WTC11 (cell line): Measurements from ENCODE around the gene MTREX. TPM values are rescaled to one million over a fixed set of nuclear protein-coding genes. Genes with fewer than 3 reads are reported as not detected.

Experiments
- ATAC-seq: fragments of 200-7000 bp; cut with Tn5 transposase; 2 replicates; pipeline ENCODE4 v1.10.0; 2021; ENCODE audit warnings: mild to moderate bottlenecking, moderate library complexity
- CTCF ChIA-PET: fragments of 300-600 bp; sonication (Branson Sonifier 250); formaldehyde crosslinking; loops from one replicate; lab custom pipeline; 2021; ENCODE audit warnings: antibody characterized with exemption; lab: Charles Lee
- POLR2A ChIA-PET: fragments of 350-600 bp; sonication (Branson Sonifier 250); formaldehyde crosslinking; loops from one replicate; lab custom pipeline; 2021; ENCODE audit warnings: antibody characterized with exemption; lab: Charles Lee
- DNase-seq: peaks from one replicate; pipeline ENCODE4 v3.0.0; 2021; ENCODE audit warnings: low spot score
- H3K27ac Mint-ChIP-seq: 2 replicates; pipeline ENCODE4 v1.8.0; 2021; ENCODE audit warnings: mixed read lengths
- H3K27me3 Mint-ChIP-seq: 2 replicates; pipeline ENCODE4 v1.8.0; 2021; ENCODE audit warnings: low read depth, mild to moderate bottlenecking, moderate library complexity, mixed read lengths
- H3K36me3 Mint-ChIP-seq: 2 replicates; pipeline ENCODE4 v1.8.0; 2021; ENCODE audit warnings: mixed read lengths
- H3K4me1 Mint-ChIP-seq: 2 replicates; pipeline ENCODE4 v1.8.0; 2022; ENCODE audit warnings: mixed read lengths
- H3K4me3 Mint-ChIP-seq: 2 replicates; pipeline ENCODE4 v1.8.0; 2021; ENCODE audit warnings: mild to moderate bottlenecking, moderate library complexity, mixed read lengths
- H3K9me3 Mint-ChIP-seq: 2 replicates; pipeline ENCODE4 v1.8.0; 2021; ENCODE audit warnings: mixed read lengths
- ATF6 ChIP-seq: sonication (generic); formaldehyde crosslinking; IDR thresholded peaks from 2 replicates; pipeline ENCODE4 v1.8.1; 2023; ENCODE audit warnings: mild to moderate bottlenecking, missing genetic modification reagents
- CREB1 ChIP-seq: sonication (generic); formaldehyde crosslinking; IDR thresholded peaks from 2 replicates; pipeline ENCODE4 v1.8.0; 2023; ENCODE audit warnings: mild to moderate bottlenecking, missing genetic modification reagents
- EMX1 ChIP-seq: fragments of 250-450 bp; sonication (Bioruptor Pico); IDR thresholded peaks from 2 replicates; pipeline ENCODE4 v1.8.0; 2021; ENCODE audit warnings: mild to moderate bottlenecking
- FOXJ3 ChIP-seq: sonication (generic); formaldehyde crosslinking; IDR thresholded peaks from 2 replicates; pipeline ENCODE4 v1.9.0; 2021; ENCODE audit warnings: missing genetic modification reagents, mild to moderate bottlenecking, borderline replicate concordance
- FOXP4 ChIP-seq: sonication (generic); formaldehyde crosslinking; IDR thresholded peaks from 2 replicates; pipeline ENCODE4 v1.8.0; 2022; ENCODE audit warnings: mild to moderate bottlenecking, missing genetic modification reagents
- GABPB1 ChIP-seq: sonication (generic); formaldehyde crosslinking; IDR thresholded peaks from 2 replicates; pipeline ENCODE4 v1.8.1; 2023; ENCODE audit warnings: mild to moderate bottlenecking, missing genetic modification reagents
- NFYB ChIP-seq: sonication (generic); formaldehyde crosslinking; conservative IDR thresholded peaks from 2 replicates; pipeline ENCODE4 v1.8.0; 2022; ENCODE audit warnings: low read depth, missing genetic modification reagents
- NR1H2 ChIP-seq: sonication (generic); formaldehyde crosslinking; IDR thresholded peaks from 2 replicates; pipeline ENCODE4 v1.9.0; 2021; ENCODE audit warnings: mild to moderate bottlenecking, moderate library complexity, missing genetic modification reagents
- OVOL2 ChIP-seq: fragments of 250-450 bp; sonication (Bioruptor Pico); IDR thresholded peaks from 2 replicates; pipeline ENCODE4 v1.9.0; 2021; ENCODE audit warnings: mild to moderate bottlenecking, borderline replicate concordance
- PREB ChIP-seq: sonication (generic); formaldehyde crosslinking; IDR thresholded peaks from 2 replicates; pipeline ENCODE4 v1.8.1; 2022; ENCODE audit warnings: mild to moderate bottlenecking, missing genetic modification reagents, moderate library complexity, borderline replicate concordance
- RORB ChIP-seq: fragments of 250-450 bp; sonication (Bioruptor Pico); IDR thresholded peaks from 2 replicates; pipeline ENCODE4 v1.9.0; 2021; ENCODE audit warnings: mild to moderate bottlenecking
- SOX15 ChIP-seq: fragments of 250-450 bp; sonication (Bioruptor Pico); IDR thresholded peaks from 2 replicates; pipeline ENCODE4 v1.9.0; 2021; ENCODE audit warnings: mild to moderate bottlenecking
- TEAD4 ChIP-seq: sonication (generic); formaldehyde crosslinking; IDR thresholded peaks from 2 replicates; pipeline ENCODE4 v1.8.0; 2022; ENCODE audit warnings: mild to moderate bottlenecking, missing genetic modification reagents
- ZBTB21 ChIP-seq: sonication (generic); formaldehyde crosslinking; IDR thresholded peaks from 2 replicates; pipeline ENCODE4 v1.8.1; 2023; ENCODE audit warnings: mild to moderate bottlenecking, missing genetic modification reagents, borderline replicate concordance
- ZNF219 ChIP-seq: sonication (generic); formaldehyde crosslinking; IDR thresholded peaks from 2 replicates; pipeline ENCODE4 v1.8.0; 2023; ENCODE audit warnings: missing genetic modification reagents, mild to moderate bottlenecking, borderline replicate concordance
- ZNF671 ChIP-seq: fragments of 250-450 bp; sonication (Bioruptor Pico); IDR thresholded peaks from 2 replicates; pipeline ENCODE4 v1.8.0; 2021; ENCODE audit warnings: mild to moderate bottlenecking
- total RNA-seq: library from RNA; stranded (reverse); gene quantifications from 3 replicates; pipeline ENCODE4 v1.2.3, GENCODE V29; 2021
- TF ChIP-seq, protein P1 (sequence below): sonication (generic); formaldehyde crosslinking; IDR thresholded peaks from 2 replicates; pipeline ENCODE4 v1.8.1; 2023; ENCODE audit warnings: mild to moderate bottlenecking, missing genetic modification reagents, borderline replicate concordance
- TF ChIP-seq, protein P2 (sequence below): fragments of 250-450 bp; sonication (Bioruptor Pico); IDR thresholded peaks from 2 replicates; pipeline ENCODE4 v2.1.2; 2022; ENCODE audit warnings: mild to moderate bottlenecking, moderate library complexity

MTREX gene
- total RNA-seq, 1 experiment from 2014 or later, result 110 TPM

DNA sequence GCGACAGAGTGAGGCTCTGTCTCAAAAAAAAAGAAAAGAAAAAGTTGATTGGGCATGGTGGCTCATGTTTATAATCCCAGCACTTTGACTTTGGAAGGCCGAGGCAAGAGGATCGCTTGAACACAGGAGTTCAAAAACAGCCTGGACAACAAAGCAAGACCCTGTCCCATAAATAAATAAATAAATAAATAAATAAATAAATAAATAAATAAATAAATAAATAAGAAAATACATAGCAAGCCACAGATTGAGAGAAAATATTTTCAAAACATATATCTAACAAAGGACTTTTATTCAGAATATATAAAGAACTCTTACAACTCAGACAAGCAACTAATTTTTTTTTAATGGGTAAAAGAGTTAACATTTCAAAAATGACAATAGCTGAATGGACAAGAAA is 155.8 kb downstream of the MTREX start:
- POLR2A ChIA-PET, result no interaction called here
- TF ChIP-seq NFYB (no peak), CREB1 (CRISPR knock-in tag) (no peak), EMX1 (CRISPR knock-in tag) (no peak), FOXP4 (CRISPR knock-in tag) (no peak), ZNF671 (CRISPR knock-in tag) (no peak), TEAD4 (no peak), ATF6 (CRISPR knock-in tag) (no peak), PREB (CRISPR knock-in tag) (no peak), SOX15 (CRISPR knock-in tag) (no peak), FOXJ3 (CRISPR knock-in tag) (no peak), OVOL2 (CRISPR knock-in tag) (no peak), GABPB1 (CRISPR knock-in tag) (no peak), NR1H2 (CRISPR knock-in tag) (no peak), ZNF219 (CRISPR knock-in tag) (no peak), ZBTB21 (CRISPR knock-in tag) (no peak), RORB (no peak)
- TF ChIP-seq, protein P1, sequence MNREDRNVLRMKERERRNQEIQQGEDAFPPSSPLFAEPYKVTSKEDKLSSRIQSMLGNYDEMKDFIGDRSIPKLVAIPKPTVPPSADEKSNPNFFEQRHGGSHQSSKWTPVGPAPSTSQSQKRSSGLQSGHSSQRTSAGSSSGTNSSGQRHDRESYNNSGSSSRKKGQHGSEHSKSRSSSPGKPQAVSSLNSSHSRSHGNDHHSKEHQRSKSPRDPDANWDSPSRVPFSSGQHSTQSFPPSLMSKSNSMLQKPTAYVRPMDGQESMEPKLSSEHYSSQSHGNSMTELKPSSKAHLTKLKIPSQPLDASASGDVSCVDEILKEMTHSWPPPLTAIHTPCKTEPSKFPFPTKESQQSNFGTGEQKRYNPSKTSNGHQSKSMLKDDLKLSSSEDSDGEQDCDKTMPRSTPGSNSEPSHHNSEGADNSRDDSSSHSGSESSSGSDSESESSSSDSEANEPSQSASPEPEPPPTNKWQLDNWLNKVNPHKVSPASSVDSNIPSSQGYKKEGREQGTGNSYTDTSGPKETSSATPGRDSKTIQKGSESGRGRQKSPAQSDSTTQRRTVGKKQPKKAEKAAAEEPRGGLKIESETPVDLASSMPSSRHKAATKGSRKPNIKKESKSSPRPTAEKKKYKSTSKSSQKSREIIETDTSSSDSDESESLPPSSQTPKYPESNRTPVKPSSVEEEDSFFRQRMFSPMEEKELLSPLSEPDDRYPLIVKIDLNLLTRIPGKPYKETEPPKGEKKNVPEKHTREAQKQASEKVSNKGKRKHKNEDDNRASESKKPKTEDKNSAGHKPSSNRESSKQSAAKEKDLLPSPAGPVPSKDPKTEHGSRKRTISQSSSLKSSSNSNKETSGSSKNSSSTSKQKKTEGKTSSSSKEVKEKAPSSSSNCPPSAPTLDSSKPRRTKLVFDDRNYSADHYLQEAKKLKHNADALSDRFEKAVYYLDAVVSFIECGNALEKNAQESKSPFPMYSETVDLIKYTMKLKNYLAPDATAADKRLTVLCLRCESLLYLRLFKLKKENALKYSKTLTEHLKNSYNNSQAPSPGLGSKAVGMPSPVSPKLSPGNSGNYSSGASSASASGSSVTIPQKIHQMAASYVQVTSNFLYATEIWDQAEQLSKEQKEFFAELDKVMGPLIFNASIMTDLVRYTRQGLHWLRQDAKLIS (CRISPR knock-in tag), result no peak
- TF ChIP-seq, protein P2, sequence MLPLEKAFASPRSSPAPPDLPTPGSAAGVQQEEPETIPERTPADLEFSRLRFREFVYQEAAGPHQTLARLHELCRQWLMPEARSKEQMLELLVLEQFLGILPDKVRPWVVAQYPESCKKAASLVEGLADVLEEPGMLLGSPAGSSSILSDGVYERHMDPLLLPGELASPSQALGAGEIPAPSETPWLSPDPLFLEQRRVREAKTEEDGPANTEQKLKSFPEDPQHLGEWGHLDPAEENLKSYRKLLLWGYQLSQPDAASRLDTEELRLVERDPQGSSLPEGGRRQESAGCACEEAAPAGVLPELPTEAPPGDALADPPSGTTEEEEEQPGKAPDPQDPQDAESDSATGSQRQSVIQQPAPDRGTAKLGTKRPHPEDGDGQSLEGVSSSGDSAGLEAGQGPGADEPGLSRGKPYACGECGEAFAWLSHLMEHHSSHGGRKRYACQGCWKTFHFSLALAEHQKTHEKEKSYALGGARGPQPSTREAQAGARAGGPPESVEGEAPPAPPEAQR (CRISPR knock-in tag), result no peak
- H3K36me3 Mint-ChIP-seq, result peaks cover 24% of the 10 kb centered on the region
- DNase-seq, result no peak
- ATAC-seq, result no peak
- H3K27me3 Mint-ChIP-seq, result no peaks in the 10 kb centered on the region
- CTCF ChIA-PET, result no interaction called here
- H3K4me3 Mint-ChIP-seq, result no peak overlapping the region
- H3K27ac Mint-ChIP-seq, result no peak overlapping the region
- peaks cover 38% of the 10 kb centered on the region for H3K4me1 Mint-ChIP-seq
- H3K9me3 Mint-ChIP-seq, result 0 out of 2 replicates have a peak, but pooled peaks cover 4% of the 10 kb centered on the region
